Measurements from ENCODE around the gene CIPC.

The CIPC gene

GRCh38 chr14:77097700-77098528, at the start of gene CIPC:
Gene CIPC, plus strand, starts transcription at chr14:77098258. Its CDS starts 7,451 bp downstream, at chr14:77105709.
- peak; percentile 99 for DNase-seq (ENCODE audit: low spot score)

GRCh38 chr14:77051116-77051515, 46.9 kb upstream of the CIPC start:
- DNase-seq (ENCODE audit: low spot score): no peak

- no peak for DNase-seq (ENCODE audit: low spot score)
Measured at GRCh38 chr14:77052281-77053044, 45.6 kb upstream of the CIPC start.

GRCh38 chr14:77053046-77053841, 44.8 kb upstream of the CIPC start:
- no peak for DNase-seq (ENCODE audit: low spot score)

- no peak for DNase-seq (ENCODE audit: low spot score)
Measured at GRCh38 chr14:77055306-77055705, 42.8 kb upstream of the CIPC start.

GRCh38 chr14:77055981-77056380, 42.1 kb upstream of the CIPC start:
- DNase-seq (ENCODE audit: low spot score): no peak

GRCh38 chr14:77058117-77058516, 39.9 kb upstream of the CIPC start:
- no peak for DNase-seq (ENCODE audit: low spot score)

GRCh38 chr14:77058785-77059184, 39.3 kb upstream of the CIPC start:
- no peak for DNase-seq (ENCODE audit: low spot score)

- DNase-seq (ENCODE audit: low spot score): peak; percentile 88
Measured at GRCh38 chr14:77059276-77059915, 38.7 kb upstream of the CIPC start.

- DNase-seq (ENCODE audit: low spot score): no peak
Measured at GRCh38 chr14:77061630-77062257, 36.3 kb upstream of the CIPC start.

GRCh38 chr14:77062261-77062660, 35.8 kb upstream of the CIPC start:
- no peak for DNase-seq (ENCODE audit: low spot score)

- no peak for DNase-seq (ENCODE audit: low spot score)
Measured at GRCh38 chr14:77063571-77064171, 34.4 kb upstream of the CIPC start.

- DNase-seq (ENCODE audit: low spot score): no peak
Measured at GRCh38 chr14:77064521-77065178, 33.4 kb upstream of the CIPC start.

GRCh38 chr14:77065851-77066577, 32.0 kb upstream of the CIPC start:
- no peak for DNase-seq (ENCODE audit: low spot score)

- no peak for DNase-seq (ENCODE audit: low spot score)
Measured at GRCh38 chr14:77066578-77067172, 31.4 kb upstream of the CIPC start.

GRCh38 chr14:77067632-77068516, 30.2 kb upstream of the CIPC start:
- peak; percentile 71 for DNase-seq (ENCODE audit: low spot score)

- no peak for DNase-seq (ENCODE audit: low spot score)
Measured at GRCh38 chr14:77068517-77069200, 29.4 kb upstream of the CIPC start.

GRCh38 chr14:77069551-77069950, 28.5 kb upstream of the CIPC start:
- DNase-seq (ENCODE audit: low spot score): no peak
